Measurements from ENCODE around the gene SNX24. TPM values are rescaled to one million over a fixed set of nuclear protein-coding genes. Genes with fewer than 3 reads are reported as not detected.

Gene SNX24
- polyA plus RNA-seq, 2 of the 4 experiments (the other 2 are of a cell fraction) = 20.4 to 22.4 TPM

DNA sequence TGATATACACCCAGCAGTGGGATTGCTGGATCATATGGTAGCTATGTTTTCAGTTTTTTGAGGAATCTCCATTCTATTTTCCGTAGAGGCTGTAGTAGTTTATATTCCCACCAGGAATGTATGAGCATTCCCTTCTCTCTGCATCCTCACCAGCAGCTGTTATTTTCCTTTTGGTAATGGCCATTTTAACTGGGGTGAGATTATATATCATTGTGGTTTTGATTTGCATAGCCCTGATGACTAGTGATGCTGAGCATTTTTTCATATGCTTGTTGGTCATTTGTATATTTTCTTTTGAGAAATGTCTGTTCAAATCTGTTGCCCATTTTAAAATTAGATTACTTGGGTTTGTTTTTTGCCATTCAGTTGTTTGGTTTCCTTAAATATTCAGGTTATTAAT lies 202.3 kb downstream of the SNX24 start (continued):
- TF ChIP-seq, protein P1, sequence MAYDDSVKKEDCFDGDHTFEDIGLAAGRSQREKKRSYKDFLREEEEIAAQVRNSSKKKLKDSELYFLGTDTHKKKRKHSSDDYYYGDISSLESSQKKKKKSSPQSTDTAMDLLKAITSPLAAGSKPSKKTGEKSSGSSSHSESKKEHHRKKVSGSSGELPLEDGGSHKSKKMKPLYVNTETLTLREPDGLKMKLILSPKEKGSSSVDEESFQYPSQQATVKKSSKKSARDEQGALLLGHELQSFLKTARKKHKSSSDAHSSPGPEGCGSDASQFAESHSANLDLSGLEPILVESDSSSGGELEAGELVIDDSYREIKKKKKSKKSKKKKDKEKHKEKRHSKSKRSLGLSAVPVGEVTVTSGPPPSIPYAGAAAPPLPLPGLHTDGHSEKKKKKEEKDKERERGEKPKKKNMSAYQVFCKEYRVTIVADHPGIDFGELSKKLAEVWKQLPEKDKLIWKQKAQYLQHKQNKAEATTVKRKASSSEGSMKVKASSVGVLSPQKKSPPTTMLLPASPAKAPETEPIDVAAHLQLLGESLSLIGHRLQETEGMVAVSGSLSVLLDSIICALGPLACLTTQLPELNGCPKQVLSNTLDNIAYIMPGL (CRISPR knock-in tag; IDR thresholded peaks at IDR 0.05; ENCODE audit: borderline replicate concordance) = no peak
- TF ChIP-seq SMC3 (IDR thresholded peaks at IDR 0.05) = no peak
- TF ChIP-seq BHLHE40 (IDR thresholded peaks at IDR 0.05; ENCODE audit: low read depth, low read length) = no peak
- no peak for TF ChIP-seq CHD2 (IDR thresholded peaks at IDR 0.05; ENCODE audit: low read length, partially characterized antibody)
- no peak for TF ChIP-seq CBX8 (IDR thresholded peaks at IDR 0.05)
- TF ChIP-seq, protein P2, sequence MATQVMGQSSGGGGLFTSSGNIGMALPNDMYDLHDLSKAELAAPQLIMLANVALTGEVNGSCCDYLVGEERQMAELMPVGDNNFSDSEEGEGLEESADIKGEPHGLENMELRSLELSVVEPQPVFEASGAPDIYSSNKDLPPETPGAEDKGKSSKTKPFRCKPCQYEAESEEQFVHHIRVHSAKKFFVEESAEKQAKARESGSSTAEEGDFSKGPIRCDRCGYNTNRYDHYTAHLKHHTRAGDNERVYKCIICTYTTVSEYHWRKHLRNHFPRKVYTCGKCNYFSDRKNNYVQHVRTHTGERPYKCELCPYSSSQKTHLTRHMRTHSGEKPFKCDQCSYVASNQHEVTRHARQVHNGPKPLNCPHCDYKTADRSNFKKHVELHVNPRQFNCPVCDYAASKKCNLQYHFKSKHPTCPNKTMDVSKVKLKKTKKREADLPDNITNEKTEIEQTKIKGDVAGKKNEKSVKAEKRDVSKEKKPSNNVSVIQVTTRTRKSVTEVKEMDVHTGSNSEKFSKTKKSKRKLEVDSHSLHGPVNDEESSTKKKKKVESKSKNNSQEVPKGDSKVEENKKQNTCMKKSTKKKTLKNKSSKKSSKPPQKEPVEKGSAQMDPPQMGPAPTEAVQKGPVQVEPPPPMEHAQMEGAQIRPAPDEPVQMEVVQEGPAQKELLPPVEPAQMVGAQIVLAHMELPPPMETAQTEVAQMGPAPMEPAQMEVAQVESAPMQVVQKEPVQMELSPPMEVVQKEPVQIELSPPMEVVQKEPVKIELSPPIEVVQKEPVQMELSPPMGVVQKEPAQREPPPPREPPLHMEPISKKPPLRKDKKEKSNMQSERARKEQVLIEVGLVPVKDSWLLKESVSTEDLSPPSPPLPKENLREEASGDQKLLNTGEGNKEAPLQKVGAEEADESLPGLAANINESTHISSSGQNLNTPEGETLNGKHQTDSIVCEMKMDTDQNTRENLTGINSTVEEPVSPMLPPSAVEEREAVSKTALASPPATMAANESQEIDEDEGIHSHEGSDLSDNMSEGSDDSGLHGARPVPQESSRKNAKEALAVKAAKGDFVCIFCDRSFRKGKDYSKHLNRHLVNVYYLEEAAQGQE (IDR thresholded peaks at IDR 0.05) = no peak

DNA sequence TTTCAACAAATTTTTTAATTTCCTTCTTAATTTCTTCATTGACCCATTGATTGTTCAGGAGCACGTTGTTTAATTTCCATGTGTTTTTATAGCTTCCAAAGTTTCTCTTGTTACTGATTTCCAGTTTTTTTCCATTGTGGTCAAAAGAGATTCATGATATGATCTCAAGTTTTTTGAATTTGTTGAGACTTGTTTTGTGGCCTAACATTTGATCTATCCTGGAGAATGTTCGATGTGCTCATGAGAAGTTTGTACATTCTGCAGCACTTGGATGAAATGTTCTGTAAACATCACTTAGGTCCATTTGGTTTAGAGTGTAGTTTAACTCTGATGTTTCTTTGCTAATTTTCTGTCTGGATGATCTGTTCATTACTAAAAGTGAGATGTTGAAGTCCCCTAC lies 205.8 kb downstream of the SNX24 start:
- no peaks in the 10 kb centered on the region for H3K4me1 ChIP-seq
- no peak for ATAC-seq
- CTCF ChIA-PET = no interaction called here
- DNase-seq (ENCODE audit: low read depth in 1 of 2, low spot score in 1 of 2) = no peak
- FAIRE-seq = peak; percentile 23
- no peak overlapping the region for H3K4me2 ChIP-seq
- POLR2A ChIA-PET = no interaction called here
- H3K4me3 ChIP-seq = no peak overlapping the region
- 1% methylated on average over 2 of the region's 2 CpGs for WGBS (ENCODE audit: missing lambda C conversion rate)
- no peak overlapping the region for H3K27ac ChIP-seq
- TF ChIP-seq SMC3 (IDR thresholded peaks at IDR 0.05) (no peak), USF2 (IDR thresholded peaks at IDR 0.05) (no peak), CBX2 (IDR thresholded peaks at IDR 0.05; ENCODE audit: borderline replicate concordance, low read depth) (no peak), TP53 (CRISPR knock-in tag; IDR thresholded peaks at IDR 0.05) (no peak), PHF8 (IDR thresholded peaks at IDR 0.05; ENCODE audit: borderline replicate concordance, low read depth) (no peak), KDM5A (IDR thresholded peaks at IDR 0.05) (no peak), HDAC2 (IDR thresholded peaks at IDR 0.05) (no peak), NFE2L2 (conservative IDR thresholded peaks at IDR 0.05; ENCODE audit: low read length) (no peak), E2F6 (IDR thresholded peaks at IDR 0.05; ENCODE audit: borderline replicate concordance, low read depth) (no peak), RARB (CRISPR knock-in tag; IDR thresholded peaks at IDR 0.05) (no peak), FOSB (CRISPR knock-in tag; IDR thresholded peaks at IDR 0.05) (no peak), TFCP2L1 (CRISPR knock-in tag; IDR thresholded peaks at IDR 0.05) (no peak), KDM1A (IDR thresholded peaks at IDR 0.05; ENCODE audit: low read depth) (no peak), ZFP36 (IDR thresholded peaks at IDR 0.05; ENCODE audit: borderline replicate concordance, partially characterized antibody) (no peak), HOXB5 (CRISPR knock-in tag; IDR thresholded peaks at IDR 0.05) (no peak)
- TF ChIP-seq, protein P3, sequence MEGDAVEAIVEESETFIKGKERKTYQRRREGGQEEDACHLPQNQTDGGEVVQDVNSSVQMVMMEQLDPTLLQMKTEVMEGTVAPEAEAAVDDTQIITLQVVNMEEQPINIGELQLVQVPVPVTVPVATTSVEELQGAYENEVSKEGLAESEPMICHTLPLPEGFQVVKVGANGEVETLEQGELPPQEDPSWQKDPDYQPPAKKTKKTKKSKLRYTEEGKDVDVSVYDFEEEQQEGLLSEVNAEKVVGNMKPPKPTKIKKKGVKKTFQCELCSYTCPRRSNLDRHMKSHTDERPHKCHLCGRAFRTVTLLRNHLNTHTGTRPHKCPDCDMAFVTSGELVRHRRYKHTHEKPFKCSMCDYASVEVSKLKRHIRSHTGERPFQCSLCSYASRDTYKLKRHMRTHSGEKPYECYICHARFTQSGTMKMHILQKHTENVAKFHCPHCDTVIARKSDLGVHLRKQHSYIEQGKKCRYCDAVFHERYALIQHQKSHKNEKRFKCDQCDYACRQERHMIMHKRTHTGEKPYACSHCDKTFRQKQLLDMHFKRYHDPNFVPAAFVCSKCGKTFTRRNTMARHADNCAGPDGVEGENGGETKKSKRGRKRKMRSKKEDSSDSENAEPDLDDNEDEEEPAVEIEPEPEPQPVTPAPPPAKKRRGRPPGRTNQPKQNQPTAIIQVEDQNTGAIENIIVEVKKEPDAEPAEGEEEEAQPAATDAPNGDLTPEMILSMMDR (IDR thresholded peaks at IDR 0.05) = no peak
- H3K9me3 ChIP-seq = peaks cover 3% of the 10 kb centered on the region; the same call in 1 of the 3 replicates

Small RNAs within 50 kb of the gene (small RNA-seq; reads per million reads assigned to genes)
- 0 reads per million in 6 experiments for gene RN7SL689P

Other genes starting within 250 kb of the SNX24 start
- gene SNX2, start 70.5 kb upstream of the SNX24 start, polyA plus RNA-seq (2011; rRNA removed) = 41.7 and 52.9 TPM in 2 replicates
- gene SNX2, start 70.5 kb upstream of the SNX24 start, polyA plus RNA-seq (2017; fragmentation: RNase III; extraction: RNeasy Plus Mini Kit Qiagen cat#74134 plus additional on column Dnase treatment) = 60.6 to 63.0 TPM (median 62.2 TPM) in 3 replicates
- 18.4 and 21.1 TPM in 2 replicates for gene PPIC, start 191.1 kb downstream of the SNX24 start, polyA plus RNA-seq (2011; rRNA removed)
- 16.6 to 19.5 TPM (median 18.7 TPM) in 3 replicates for gene PPIC, start 191.1 kb downstream of the SNX24 start, polyA plus RNA-seq (2017; fragmentation: RNase III; extraction: RNeasy Plus Mini Kit Qiagen cat#74134 plus additional on column Dnase treatment)
- gene PRDM6, start 243.6 kb downstream of the SNX24 start, polyA plus RNA-seq (2011; rRNA removed) = 0.08 and 0.10 TPM in 2 replicates
- gene PRDM6, start 243.6 kb downstream of the SNX24 start, polyA plus RNA-seq (2017; fragmentation: RNase III; extraction: RNeasy Plus Mini Kit Qiagen cat#74134 plus additional on column Dnase treatment) = 0.05 to 0.08 TPM (median 0.06 TPM) in 3 replicates